HFF-Myc (cell line): Measurements from ENCODE around the gene MRPL48.

Experiments
- DNase-seq: peaks from one replicate; pipeline ENCODE4 v3.0.0-alpha.2; 2011; ENCODE audit warnings: low read depth; ENCODE audit errors: extremely low read depth
- H3K4me3 ChIP-seq: replicated peaks from 2 replicates; pipeline ENCODE4 v1.5.1; 2011; ENCODE audit warnings: low read depth, mild to moderate bottlenecking, control low read depth, low read length
- TF ChIP-seq, protein P1 (sequence below): IDR thresholded peaks from 2 replicates; pipeline ENCODE4 v1.5.1; 2012; ENCODE audit warnings: mild to moderate bottlenecking, low read depth, low read length, control low read depth; ENCODE audit errors: missing control alignments

MRPL48 gene

DNA sequence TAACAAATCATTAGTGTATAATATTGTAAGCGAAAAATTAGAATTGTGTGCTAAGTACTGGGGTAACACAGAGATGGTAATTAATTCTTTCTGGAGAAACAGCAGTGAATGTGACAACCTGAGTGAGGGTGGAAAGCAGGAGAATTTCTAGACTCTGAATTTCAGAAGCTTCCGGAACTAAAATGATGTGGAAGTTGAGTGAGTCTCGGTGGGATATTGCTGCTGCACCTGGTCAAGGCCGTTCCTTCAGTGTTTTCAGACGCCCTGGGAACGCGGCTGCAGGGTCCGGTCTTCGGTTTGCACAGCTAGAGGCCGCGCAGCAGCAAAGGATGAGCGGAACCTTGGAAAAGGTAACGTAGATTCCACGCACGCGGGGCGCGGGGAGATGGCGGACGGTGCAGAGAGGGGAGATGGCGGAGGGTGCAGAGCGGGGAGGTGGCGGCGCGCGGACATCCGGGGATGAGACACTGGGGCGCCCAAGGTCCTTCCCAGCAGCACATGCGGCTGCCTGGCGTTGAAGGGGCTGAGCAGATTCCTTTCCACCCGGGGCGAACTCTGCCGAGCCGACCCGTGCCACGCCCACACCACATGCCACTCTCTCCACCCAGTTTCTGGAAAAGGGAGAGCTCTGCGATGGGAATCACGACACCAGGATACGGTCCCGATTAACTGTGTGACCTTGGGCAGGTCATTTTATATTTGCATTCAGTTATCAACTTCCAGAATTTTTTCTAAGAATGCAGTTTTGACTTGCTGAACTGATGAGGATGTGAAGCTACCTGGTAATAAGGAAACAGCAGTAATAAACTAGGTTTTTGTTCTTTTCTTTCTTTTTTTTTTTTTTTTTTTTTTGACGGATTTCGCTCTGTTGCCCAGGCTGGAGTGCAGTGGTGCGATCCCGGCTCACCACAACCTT, at the start of gene MRPL48:
TSS of gene MRPL48 (plus strand) at position 232 of the 916 bp plus-strand sequence. CDS start at position 330, 98 bp downstream.
- H3K4me3 ChIP-seq: peak within 1 kb of the TSS; percentile 68
- TF ChIP-seq, protein P1, sequence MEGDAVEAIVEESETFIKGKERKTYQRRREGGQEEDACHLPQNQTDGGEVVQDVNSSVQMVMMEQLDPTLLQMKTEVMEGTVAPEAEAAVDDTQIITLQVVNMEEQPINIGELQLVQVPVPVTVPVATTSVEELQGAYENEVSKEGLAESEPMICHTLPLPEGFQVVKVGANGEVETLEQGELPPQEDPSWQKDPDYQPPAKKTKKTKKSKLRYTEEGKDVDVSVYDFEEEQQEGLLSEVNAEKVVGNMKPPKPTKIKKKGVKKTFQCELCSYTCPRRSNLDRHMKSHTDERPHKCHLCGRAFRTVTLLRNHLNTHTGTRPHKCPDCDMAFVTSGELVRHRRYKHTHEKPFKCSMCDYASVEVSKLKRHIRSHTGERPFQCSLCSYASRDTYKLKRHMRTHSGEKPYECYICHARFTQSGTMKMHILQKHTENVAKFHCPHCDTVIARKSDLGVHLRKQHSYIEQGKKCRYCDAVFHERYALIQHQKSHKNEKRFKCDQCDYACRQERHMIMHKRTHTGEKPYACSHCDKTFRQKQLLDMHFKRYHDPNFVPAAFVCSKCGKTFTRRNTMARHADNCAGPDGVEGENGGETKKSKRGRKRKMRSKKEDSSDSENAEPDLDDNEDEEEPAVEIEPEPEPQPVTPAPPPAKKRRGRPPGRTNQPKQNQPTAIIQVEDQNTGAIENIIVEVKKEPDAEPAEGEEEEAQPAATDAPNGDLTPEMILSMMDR: no peak
- DNase-seq: peak; percentile 85

DNA sequence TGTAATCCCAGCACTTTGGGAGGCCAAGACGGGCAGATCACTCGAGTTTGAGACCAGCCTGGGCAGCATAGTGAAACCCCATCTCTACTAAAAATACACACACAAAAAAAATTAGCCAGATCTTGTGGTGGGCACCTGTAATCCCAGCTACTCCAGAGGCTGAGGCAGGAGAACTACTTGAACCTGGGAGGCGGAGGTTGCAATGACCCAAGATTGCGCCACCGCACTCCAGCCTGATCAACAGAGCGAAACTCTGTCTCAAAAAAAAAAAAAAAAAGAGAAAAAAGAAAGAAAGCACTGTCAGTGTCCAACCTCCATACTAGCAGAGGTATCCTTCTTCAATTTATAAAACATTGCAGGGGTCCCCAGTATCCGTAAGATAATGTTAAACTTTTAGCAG, 44.6 kb upstream of the MRPL48 start:
- TF ChIP-seq, protein P1: no peak
- DNase-seq: no peak
- no peak overlapping the region for H3K4me3 ChIP-seq

DNA sequence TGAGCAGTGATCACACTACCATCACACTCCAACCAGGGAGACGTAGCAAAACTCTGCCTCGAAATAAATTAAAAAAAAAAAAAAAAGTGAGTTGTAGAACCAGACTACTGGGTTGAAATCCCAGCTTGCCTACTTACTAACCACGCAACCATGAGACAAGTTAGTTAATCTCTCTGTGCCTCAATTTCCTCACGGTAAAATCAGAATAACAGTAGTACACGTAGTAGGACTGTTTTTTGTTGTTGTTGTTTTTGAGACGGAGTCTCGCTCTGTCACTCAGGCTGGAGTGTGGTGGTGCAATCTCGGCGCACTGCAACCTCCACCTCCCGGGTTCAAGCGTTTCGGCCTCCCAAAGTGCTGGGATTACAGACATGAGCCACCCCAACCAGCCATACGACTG, 41.0 kb upstream of the MRPL48 start:
- DNase-seq: no peak
- H3K4me3 ChIP-seq: no peak overlapping the region
- TF ChIP-seq, protein P1: no peak

DNA sequence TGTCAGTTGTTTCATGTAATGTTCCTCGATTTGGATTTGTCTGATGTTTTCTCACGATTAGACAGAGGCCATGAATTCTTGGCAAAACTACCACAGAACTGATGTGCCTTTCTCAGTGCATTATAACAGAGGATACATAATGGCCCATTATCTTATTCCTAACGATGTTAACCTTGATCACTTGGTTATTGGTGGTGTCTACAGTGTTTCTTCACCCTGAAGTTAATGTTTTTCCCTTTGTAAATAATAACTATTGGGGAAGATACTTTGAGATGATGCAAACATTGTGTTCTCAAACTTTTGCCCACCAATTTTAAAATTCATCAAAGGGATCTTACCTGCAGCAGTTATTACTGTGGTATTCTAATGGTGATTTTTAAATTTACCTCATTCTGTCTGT, 39.9 kb upstream of the MRPL48 start:
- no peak for DNase-seq
- TF ChIP-seq, protein P1: no peak
- H3K4me3 ChIP-seq: no peak overlapping the region

DNA sequence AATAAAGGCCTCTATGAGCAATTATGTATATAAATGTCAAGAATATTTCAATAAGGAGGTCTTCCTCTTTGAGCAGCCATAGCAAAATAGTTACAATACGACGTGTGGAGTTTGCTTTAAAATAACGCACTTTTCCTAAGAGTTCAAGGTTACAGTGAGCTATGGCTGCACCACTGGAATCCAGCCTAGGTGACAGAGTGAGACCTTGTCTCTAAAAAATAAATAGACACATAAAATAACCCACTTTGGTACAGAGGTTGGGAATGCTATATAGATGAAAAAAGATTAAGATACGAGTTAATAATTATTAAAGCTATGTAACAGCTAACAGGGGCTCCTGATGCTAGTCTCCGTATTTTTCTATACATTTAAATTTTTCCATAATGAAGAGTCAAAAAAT, 39.4 kb upstream of the MRPL48 start:
- DNase-seq: no peak
- H3K4me3 ChIP-seq: no peak overlapping the region
- TF ChIP-seq, protein P1: no peak

DNA sequence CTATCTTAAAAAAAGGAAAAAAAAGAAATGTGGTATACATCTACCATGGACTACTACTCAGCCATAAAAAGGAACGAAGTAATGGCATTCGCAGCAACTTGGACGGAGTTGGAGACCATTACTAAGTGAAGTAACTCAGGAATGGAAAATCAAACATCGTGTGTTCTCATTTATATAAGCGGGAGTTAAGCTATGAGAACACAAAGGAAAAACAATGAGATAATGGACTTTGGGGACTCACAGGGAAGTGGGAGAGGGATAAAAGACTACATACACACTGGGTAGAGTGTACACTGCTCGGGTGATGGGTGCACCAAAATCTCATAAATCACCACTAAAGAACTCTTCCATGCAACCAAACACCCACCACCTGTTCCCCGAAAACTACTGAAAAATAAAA, 38.6 kb upstream of the MRPL48 start:
- TF ChIP-seq, protein P1: no peak
- no peak overlapping the region for H3K4me3 ChIP-seq
- DNase-seq: no peak
